ENCODE results near the gene ALDH3B2. TPM values are rescaled to one million over a fixed set of nuclear protein-coding genes. Genes with fewer than 3 reads are reported as not detected.
"Not testable (repeated sequence)": the region's sequence is repeated elsewhere in the genome, so short reads cannot be mapped to it uniquely, and the experiment has no call there.

The ALDH3B2 gene, protein sequence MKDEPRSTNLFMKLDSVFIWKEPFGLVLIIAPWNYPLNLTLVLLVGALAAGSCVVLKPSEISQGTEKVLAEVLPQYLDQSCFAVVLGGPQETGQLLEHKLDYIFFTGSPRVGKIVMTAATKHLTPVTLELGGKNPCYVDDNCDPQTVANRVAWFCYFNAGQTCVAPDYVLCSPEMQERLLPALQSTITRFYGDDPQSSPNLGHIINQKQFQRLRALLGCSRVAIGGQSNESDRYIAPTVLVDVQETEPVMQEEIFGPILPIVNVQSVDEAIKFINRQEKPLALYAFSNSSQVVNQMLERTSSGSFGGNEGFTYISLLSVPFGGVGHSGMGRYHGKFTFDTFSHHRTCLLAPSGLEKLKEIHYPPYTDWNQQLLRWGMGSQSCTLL
- not detected in 2 replicates for total RNA-seq (2014; rRNA removed; shearing (Covaris generic))
- polyA plus RNA-seq (2015; cell fraction: cytosol; rRNA removed) = not detected in 2 replicates
- polyA plus RNA-seq (2015; cell fraction: nucleus; rRNA removed) = not detected in 2 replicates

DNA sequence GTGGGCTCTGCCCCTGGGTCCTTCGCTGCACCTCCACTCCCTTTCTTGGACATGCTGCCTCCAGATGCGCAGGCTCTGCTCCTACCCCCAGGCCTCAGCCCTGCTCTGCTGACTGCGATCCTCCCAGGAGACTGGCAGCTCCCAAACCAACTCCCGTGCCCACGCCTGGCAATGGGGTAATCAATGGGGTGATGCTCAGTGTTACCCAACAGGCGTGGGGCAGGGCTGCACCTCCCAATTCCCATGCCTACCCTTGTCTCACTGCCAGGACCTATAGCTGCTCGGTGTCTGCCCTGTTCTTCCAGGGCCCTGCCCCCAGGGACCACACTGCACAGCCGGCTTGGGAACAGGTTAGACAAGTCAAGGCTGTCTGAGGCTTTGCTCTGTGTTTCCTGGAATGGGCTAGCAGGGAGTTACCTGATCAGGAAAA lies at the start of gene ALDH3B2:
Gene ALDH3B2 (minus strand): TSS at position 182 of the 430 bp plus-strand sequence. CDS start 7,688 bp downstream, outside the sequence.
- no peak for DNase-seq (ENCODE audit: low read depth)

DNA sequence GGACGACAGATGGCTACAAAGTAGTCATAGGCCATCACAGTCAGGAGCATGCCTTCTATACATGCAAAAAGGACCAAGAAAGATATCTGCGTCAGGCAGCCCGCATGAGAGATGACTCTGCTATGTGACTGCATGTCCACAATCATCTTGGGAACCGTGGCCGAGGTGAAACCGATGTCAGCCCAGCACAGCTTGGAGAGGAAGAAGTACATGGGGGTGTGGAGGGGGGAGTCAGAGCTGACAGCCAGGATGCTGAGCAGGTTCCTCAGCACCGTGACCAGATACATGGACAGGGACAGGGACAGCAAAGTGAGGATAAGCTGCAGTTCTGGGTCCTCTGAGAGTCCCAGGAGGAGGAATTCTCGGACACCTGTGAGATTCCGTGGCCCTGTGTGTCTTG lies 48.6 kb upstream of the ALDH3B2 start:
- DNase-seq (ENCODE audit: low read depth) = not testable (repeated sequence)

DNA sequence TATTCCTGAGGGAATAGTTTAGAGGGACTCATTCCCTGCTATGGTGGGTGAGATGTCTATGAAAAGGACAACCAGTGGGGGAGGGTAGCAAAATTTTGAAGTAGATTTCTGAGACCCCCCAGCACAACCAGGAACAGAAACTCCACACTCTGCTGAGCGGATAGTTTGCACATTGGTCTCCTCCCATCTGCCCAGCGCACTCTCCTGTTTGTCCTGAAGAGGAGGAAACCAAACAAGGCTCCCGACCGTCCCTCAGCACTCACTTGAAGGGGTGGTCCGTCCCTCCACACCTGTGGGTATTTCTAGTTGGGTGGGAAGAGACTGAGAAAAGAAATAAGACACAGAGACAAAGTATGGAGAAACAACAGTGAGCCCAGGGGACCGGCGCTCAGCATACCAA lies 41.8 kb upstream of the ALDH3B2 start:
- DNase-seq (ENCODE audit: low read depth) = not testable (repeated sequence)

DNA sequence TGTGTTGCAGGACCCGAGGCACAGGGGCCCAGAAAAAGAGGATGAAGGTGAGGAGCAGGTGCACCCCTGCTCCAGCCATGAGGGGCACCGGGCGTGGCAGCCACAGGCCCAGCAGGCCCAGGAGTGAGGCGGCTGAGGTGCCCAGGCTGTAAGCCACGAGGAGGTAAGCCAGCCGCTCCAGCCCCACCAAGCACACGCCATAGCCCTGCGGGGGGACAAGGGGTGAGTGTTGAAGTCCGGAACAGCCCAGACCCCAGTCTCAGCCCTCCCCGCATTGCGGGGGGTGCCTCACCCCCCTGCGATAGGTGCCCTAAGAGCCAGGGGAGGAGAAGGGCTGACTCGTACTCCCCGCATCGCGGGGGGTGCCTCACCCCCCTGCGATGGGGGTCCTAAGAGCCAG lies 41.4 kb upstream of the ALDH3B2 start:
- not testable (repeated sequence) for DNase-seq (ENCODE audit: low read depth)

DNA sequence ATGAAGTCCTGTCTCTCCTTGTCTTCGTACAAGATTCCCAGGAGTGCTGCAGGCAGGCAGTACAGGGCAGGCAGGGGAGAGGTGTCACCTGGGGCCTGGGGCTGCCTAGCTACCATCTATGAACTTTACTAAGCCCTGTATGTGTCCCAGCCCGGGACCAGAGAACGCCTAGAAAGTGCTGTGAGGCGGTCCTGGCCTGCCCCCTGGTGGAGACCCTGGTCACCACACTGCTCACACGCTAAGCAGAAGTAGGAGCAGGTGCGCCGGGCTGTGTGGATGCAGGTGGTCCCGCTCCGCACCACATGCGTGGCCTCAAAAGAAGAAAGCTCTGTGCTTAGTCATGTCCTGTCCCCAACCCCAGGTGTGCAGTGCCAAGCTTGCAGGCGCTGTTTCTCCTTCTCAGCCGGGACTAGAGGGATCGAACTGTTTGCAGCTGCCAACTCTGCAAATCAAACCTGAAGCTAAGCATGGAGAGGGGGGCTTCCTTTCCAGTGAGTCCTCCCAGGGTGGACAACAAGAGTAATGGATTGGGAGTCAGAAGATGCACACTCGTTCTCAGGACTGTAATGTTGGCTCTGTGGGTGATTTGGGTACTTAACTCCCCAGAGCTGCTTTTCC lies 39.6 kb upstream of the ALDH3B2 start:
- not testable (repeated sequence) for DNase-seq (ENCODE audit: low read depth)

DNA sequence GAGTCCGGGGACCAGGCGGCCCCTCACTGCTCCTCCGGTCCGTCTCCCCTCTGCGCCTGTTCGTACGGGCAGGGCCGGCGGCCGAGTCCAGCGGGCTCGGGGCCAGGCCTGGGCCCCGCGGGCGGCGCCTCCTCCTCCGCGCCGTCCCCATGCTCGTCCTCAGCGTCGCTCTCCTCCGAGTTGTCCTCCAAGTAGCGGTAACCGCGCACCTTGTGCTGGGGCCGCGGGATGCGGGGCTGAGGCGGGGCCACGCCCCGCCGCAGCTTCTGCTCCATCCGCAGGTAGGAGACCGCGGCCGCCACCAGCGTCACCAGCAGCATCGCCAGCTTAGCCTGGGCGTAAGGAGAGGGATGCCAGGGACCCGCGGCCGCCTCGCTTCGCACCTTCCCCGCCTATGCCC lies 37.3 kb upstream of the ALDH3B2 start:
- DNase-seq (ENCODE audit: low read depth) = not testable (repeated sequence)

DNA sequence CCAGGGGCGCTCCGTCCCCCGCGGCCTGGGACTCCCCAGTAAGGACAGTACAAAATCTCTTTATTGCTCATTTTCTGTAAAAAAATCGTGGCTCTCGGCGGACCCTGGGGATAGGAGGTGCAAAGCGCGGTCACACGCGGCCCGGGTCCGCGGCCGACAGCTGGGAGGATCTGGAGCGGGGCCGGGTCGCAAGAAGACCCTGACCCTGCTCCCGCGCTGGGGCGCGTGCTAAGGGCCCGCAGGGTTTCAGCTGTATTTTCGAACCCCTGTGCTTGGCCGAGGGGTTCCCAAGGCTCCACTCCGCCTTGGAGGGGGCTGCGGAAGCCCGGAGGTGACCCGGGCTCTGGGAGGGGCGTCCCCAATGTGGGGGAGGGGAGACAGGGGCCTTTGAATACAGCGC lies 36.8 kb upstream of the ALDH3B2 start:
- DNase-seq (ENCODE audit: low read depth) = not testable (repeated sequence)

DNA sequence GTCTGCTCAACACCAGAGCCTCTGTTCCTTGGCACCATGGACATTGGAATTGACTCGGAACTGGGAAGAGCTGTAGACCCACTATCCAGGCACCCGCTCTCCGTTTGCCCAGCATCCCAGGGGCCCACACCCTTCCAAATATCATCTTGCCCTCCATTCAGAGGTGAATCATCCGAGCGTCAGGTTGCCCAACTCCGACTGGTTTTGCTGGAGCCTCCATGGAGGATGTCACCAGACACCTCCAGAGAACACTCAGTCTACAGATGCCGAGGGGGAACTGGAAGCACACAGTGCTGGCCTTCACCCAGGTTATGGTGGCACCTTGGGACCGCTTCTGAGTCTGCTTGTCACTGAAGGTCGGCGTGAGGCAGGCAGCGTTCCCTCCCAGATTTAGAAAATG lies 35.4 kb upstream of the ALDH3B2 start:
- not testable (repeated sequence) for DNase-seq (ENCODE audit: low read depth)

DNA sequence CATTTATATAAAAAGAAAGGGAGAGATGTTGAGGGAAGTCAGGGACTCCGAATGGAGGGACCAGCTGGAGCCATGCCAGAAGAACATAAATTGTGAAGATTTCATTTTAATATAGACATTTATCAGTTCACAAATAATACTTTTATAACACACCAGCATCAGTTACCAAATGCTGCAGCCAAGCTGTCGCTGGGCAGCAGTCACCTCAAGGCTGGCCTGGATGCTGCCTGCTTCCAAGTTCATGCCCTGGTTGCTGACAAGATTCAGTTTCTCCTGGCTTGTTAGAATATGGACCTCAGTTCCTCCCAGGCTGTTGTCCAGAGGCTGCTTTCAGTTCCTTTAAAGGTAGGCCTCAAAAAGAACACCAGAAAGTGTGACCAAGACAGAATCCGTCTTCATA lies 30.8 kb upstream of the ALDH3B2 start:
- no peak for DNase-seq (ENCODE audit: low read depth)

DNA sequence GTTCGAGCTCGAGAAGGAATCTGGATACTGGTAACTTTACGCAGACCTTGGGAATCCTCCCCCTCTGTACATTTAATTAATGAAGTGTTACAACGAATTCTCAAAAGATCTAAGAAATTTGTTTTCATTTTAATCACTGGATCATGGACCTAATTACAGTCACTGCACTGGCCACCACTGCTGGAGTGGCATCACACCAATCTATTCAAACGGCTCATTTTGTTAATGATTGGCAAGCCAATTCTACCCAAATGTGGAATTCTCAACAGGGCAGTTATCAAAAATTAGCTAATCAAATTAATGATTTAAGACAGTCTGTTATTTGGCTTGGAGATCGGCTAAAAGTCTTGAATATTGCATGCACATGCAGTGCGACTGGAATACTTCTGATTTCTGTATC lies 30.1 kb upstream of the ALDH3B2 start:
- no peak for DNase-seq (ENCODE audit: low read depth)

DNA sequence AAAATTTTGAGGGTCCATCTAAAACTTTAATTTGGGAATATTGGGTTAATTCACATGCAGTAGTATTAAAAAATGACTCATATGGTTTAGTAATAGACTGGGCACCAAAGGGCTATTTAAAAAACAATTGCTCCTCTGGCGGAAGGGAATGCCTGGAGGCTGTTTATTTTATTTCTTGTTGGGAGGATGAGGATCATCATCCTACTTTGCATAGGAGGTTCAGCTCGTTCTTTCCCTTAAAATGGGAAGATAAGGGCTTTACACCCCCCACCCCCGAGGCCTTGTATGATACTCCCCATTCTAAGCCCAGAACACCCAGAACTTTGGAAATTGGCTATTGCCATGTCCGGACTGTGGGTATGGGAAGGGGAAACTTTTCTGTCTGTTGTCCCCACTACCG lies 29.3 kb upstream of the ALDH3B2 start:
- DNase-seq (ENCODE audit: low read depth) = not testable (repeated sequence)

DNA sequence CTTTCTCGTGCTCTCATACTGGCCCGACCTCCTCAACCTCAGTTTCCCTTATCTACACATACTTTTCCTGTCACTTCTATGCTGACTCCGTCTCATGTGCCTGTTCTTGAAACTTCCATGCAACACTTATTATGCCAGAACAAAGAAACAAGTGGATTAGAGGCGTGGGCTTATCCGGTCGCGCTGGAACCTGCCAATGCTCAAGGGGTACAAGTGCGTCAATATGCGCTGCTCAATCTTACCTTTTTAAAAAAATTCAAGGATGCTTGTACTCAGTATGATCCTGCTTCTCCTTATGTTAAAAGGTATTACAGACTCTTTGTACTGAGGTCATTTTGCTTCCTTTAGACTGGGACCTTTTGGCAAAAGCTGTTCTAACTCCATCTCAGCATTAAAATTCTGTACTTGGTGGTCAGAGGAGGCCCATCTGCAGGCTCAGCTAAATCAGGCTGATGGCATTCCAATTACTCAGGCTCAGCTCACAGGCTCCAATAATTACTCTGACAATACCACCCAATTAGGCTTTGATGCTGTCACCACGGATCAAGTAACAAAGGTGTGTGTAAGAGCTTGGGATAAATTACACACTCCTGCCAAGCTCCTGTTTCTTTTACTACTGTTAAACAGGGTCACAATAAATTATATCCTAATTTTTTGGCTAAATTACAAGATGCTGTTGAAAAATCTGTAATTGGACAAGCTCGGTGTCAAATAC lies 26.3 kb upstream of the ALDH3B2 start:
- DNase-seq (ENCODE audit: low read depth) = no peak

DNA sequence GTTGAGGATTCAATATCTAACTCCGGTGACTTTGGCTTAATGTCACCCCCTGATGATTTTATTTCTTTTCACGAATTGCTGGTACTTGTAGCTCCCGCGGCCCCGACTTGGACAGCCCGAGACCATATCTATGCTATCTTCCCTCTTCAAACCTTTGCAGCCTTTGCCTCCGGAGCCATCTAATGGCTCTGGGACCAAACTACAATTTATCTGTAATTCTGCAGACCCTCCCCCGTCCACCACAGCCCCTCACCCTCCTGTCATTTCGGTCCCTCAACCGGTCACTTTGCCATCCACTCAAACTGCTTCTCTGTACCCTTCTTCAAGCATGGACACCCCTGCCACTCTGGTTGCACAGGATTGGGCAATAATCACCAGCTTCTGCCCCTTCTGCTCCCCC lies 25.7 kb upstream of the ALDH3B2 start:
- no peak for DNase-seq (ENCODE audit: low read depth)

DNA sequence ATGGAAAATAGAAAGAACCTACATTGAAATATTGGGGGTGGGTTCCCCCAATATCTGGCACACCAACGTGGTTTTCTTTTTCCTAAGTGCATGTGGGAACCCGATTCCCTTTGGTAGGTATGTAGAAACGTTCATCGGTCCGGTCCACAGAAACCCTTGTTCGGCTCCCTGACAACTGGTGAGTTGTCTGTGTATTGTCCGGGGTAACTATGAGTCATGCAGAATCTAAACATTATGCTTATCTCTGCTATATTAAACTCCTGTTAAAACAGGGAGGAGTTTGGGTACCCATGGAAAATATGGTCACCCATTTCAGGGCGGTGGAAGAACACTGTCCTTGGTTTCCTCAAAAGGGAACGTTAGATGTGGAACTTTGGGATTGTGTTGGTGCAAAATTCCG lies 25.1 kb upstream of the ALDH3B2 start:
- peak; percentile 52 for DNase-seq (ENCODE audit: low read depth)

DNA sequence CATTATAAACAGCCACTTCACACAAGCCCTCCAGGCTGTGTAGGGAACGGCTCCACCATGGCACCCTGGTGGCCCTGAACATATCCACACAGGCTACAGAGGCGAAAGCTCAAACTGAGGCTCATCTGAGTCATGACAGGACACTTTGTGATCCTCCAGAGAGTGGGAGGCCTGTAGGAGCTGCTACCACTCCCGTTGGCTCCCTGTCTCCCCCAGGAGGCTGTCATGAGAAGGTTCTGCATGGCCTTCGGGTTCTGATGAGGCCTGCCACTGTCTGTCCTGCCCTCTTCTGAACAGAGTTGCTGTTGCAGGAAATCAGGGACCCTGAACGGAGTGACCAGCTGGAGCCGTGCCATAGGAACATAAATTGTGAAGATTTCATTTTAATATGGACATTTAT lies 23.8 kb upstream of the ALDH3B2 start:
- peak; percentile 45 for DNase-seq (ENCODE audit: low read depth)

DNA sequence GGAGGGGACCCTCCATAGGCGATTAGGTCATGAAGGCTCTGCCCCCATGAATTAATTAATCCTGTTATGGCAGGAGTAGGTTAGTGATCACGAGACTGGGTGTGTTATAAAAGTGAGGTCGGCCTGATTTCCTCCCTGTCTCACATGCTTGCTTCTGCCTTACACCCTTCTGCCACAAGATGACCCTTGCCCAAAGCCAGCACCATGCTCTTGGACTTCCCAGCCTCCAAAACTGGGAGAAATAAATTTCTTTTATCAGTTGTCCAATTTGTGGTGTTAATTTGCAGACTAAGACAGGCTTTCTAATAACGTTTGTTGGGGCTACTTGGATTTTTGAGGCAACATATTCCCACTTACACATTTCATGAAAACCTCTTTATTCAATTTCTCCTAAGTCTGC lies 23.4 kb upstream of the ALDH3B2 start:
- DNase-seq (ENCODE audit: low read depth) = no peak

DNA sequence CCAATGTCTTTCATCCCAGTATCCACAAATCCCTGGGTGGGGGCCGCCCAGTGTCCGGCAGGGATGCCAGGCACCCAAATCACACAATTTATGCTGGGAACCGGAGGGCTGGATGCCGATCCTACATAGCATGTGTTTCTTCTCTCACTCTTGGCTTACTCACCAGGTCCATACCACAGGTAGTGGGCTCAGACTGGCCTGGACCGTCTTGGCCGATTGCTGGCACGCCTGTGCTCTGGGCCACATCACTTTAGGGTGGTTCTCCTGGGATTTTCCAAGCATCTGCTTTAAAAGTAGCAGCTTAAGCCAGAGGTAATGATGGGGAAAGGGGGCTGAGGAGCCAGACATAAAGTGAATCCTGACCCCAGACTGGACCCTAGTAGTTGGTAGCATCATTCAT lies 22.6 kb upstream of the ALDH3B2 start:
- DNase-seq (ENCODE audit: low read depth) = no peak

DNA sequence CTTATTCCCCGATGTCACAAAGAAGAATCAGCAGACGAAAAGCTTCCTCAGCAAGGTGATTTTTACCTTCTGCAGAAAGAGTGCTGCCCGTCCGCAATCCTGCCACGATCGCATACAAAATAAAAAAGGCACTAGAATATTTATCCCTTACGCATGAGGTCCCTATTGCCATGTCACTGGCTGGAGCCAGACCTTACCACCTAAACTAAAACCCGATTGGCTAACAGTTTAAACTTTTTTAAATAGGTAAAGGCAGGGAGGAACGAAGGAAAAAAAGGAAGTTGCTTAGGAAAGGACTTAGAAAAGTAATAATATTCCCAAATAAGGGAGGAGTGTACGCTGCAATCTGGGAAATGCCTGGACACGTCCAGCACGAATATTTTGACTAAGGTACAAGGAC lies 21.2 kb upstream of the ALDH3B2 start:
- DNase-seq (ENCODE audit: low read depth) = no peak

DNA sequence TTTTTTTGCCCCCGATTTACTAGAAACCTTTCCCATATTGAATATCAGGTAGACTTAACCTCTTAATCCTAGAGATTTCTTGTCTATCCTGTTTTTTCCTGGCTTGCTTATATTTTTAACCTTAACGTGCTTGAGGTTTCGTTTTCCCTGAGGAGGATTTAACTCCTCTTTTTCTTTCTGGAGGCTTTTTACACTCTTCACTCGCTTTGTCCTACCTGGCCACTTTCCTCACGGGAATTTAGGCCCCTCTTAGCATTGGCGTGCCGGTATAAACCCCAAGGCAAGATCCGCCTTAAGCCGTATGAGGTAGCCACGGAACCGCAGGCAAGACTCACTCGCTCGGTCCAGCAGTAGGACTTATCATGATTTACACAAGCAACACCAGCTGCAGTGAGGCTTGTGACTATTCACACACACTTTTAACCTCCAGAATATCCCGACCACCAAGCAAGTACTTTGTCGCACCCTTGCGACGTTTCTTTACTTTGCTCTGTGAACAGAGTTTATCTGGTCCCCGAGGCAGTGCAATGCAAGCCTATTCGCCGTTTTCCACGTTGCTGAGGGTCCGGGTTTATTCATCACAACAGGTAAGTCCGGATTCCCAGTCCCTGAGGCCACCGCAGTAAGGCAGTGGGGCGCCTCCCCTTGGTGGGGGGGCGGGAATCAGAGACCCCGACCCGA lies 20.6 kb upstream of the ALDH3B2 start:
- no peak for DNase-seq (ENCODE audit: low read depth)

DNA sequence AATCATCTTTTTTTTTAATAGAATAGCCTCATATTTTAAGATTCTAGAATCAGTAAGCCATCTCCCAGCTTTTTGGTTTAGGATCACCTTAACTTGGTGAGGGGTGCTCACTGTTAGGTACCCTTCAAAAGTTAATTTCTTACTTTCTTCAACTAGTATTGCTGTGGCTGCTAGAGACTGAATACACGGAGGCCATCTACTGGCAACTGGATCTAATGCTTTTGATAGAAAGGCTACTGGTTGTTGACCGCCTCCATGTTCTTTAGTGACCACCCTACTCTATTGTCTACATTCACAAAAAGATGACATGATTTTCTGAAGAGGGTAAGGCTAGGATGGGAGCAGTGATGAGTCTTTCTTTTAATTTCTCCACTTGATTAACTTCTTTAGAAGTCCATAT lies 16.7 kb upstream of the ALDH3B2 start:
- DNase-seq (ENCODE audit: low read depth) = no peak

DNA sequence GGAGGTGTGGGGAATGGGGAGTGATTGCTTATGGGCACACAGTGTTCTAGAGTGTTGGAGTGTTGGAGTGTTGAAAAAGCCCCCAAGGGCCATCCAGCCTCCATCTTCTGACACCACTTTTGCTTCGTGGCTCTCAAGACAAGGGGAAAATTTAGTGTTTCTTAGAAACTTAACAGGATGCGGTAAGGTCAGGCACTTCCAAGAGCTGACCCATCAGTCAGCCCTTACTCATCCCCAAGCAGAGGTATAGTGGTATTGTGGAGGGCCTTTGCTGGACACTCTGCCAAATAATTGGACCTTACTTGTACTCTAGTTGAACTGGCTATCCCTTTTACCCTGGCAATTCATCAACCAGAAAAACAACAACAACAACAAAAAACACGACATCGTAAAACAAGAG lies 14.8 kb upstream of the ALDH3B2 start:
- DNase-seq (ENCODE audit: low read depth) = peak; percentile 25
